Measurements from ENCODE around the gene PDIA6.

Gene PDIA6

DNA sequence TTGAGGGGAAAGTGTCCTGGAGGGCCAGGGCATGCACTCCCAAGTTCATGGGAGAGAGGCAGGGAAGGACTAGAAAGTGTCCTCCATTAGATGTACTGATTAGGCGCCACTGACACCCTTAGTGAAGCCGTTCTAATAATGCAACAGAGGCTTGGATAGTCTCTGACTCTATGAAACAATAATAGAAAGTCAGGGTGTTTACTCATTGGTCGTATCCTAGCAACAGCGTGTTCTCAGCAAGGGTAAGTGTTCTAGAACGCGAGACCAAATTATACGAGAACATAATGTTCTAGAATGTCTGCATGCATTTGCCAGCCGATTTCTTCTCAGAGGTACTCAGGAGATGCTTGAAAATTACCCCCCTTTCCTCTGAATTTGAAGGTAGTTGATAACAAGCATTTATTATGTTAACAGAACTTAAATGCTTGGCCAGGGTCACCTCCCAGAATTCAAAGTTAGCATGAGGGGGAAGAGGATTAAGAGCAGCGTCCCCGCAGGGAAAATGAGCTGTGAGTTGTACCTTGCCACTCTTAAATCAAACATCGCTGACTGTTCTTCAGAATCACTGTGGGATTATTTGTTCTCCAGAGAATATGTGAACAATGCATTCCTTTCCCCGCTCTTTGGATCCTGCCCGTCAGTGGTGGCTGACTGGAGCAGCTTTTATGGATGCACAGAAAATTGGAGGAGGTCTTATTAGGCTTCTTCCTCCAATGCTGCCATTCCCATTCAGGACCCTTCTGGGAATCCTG, 33.7 kb upstream of the PDIA6 start:
- no peak overlapping the region for H3K4me2 ChIP-seq (ENCODE audit: low read length)
- TF ChIP-seq EZH2phosphoT487 (IDR thresholded peaks at IDR 0.05; ENCODE audit: low read depth) (no peak), CTCF (IDR thresholded peaks at IDR 0.05; ENCODE audit: low read depth, low read length) (no peak)
- no peaks in the 10 kb centered on the region for H3K4me1 ChIP-seq (ENCODE audit: low read length)
- no peaks in the 10 kb centered on the region for H4K20me1 ChIP-seq (ENCODE audit: insufficient read depth, low read length)
- no peak overlapping the region for H3K27ac ChIP-seq (ENCODE audit: low read length)
- H3K79me2 ChIP-seq (ENCODE audit: low read length): no peaks in the 10 kb centered on the region
- H3K4me3 ChIP-seq (ENCODE audit: low read length): no peak overlapping the region
- H3K27me3 ChIP-seq (ENCODE audit: low read depth, low read length): no peaks in the 10 kb centered on the region
- H3K36me3 ChIP-seq (replicated peaks; ENCODE audit: low read depth, low read length): no peaks in the 10 kb centered on the region
- H3K9ac ChIP-seq (ENCODE audit: low read length): no peak overlapping the region
- no peak overlapping the region for H2AFZ ChIP-seq (ENCODE audit: low read depth, low read length)
- peaks cover 3% of the 10 kb centered on the region; the same call in 1 of the 2 replicates for H3K9me3 ChIP-seq (ENCODE audit: insufficient read depth, low read length)

DNA sequence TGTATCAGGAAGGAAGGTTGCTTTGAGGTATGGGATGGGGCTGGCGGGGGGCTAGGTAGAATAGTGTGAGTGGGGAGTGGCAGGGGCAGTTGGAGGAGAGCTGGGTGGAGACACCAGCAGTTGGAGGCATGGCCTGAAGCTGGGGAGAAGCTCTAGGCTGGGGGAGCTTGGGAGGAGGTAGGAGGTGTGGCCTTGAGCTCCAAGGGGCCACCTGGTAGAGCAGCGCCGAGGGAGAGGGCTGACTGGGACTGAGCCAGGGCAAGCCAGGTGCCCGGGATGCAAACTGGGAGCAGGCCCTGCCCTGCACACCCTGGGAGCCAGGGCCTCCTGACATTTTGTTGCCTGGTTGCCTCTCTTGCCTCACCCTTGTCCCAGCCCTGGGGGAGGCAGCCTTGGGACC, 33.1 kb upstream of the PDIA6 start:
- Histone ChIP-seq H3K9ac (ENCODE audit: low read length) (no peak overlapping the region), H3K36me3 (replicated peaks; ENCODE audit: low read depth, low read length) (no peaks in the 10 kb centered on the region), H3K4me3 (ENCODE audit: low read length) (no peak overlapping the region), H3K27ac (ENCODE audit: low read length) (no peak overlapping the region), H3K79me2 (ENCODE audit: low read length) (no peaks in the 10 kb centered on the region), H4K20me1 (ENCODE audit: insufficient read depth, low read length) (no peaks in the 10 kb centered on the region), H2AFZ (ENCODE audit: low read depth, low read length) (no peak overlapping the region), H3K4me1 (ENCODE audit: low read length) (no peaks in the 10 kb centered on the region), H3K27me3 (ENCODE audit: low read depth, low read length) (no peaks in the 10 kb centered on the region), H3K4me2 (ENCODE audit: low read length) (no peak overlapping the region), H3K9me3 (ENCODE audit: insufficient read depth, low read length) (peaks cover 9% of the 10 kb centered on the region; the same call in 1 of the 2 replicates)
- TF ChIP-seq EZH2phosphoT487 (IDR thresholded peaks at IDR 0.05; ENCODE audit: low read depth) (no peak), CTCF (IDR thresholded peaks at IDR 0.05; ENCODE audit: low read depth, low read length) (no peak)

DNA sequence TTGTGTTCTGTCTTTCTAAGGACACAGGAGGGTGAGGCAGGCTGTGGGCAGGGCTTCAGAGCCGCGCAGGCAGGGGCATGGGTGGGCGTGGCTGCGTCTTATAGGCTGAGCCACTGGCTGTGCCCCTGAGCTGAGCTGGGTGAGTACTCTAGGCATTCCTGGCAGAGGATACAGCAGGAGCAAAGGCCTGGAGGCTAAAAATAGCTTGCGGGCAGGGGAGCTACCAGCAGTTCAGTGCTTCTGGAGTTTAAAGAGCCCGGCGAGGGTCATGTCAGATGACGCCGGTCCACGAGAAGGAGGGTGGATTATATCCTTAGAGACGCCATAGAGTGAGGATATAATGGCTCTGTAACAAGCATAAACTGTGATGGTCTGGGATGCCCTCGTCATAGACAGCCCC, 31.5 kb upstream of the PDIA6 start:
- Histone ChIP-seq H3K27ac (ENCODE audit: low read length) (no peak overlapping the region), H3K9me3 (ENCODE audit: insufficient read depth, low read length) (peaks cover 9% of the 10 kb centered on the region; the same call in 1 of the 2 replicates), H3K4me1 (ENCODE audit: low read length) (no peaks in the 10 kb centered on the region), H3K79me2 (ENCODE audit: low read length) (no peaks in the 10 kb centered on the region), H3K9ac (ENCODE audit: low read length) (no peak overlapping the region), H3K4me3 (ENCODE audit: low read length) (no peak overlapping the region), H4K20me1 (ENCODE audit: insufficient read depth, low read length) (no peaks in the 10 kb centered on the region), H3K27me3 (ENCODE audit: low read depth, low read length) (peaks cover 5% of the 10 kb centered on the region; the same call in 1 of the 2 replicates), H3K4me2 (ENCODE audit: low read length) (no peak overlapping the region), H2AFZ (ENCODE audit: low read depth, low read length) (no peak overlapping the region), H3K36me3 (replicated peaks; ENCODE audit: low read depth, low read length) (no peaks in the 10 kb centered on the region)
- TF ChIP-seq CTCF (IDR thresholded peaks at IDR 0.05; ENCODE audit: low read depth, low read length) (no peak), EZH2phosphoT487 (IDR thresholded peaks at IDR 0.05; ENCODE audit: low read depth) (no peak)

- TF ChIP-seq EZH2phosphoT487 (IDR thresholded peaks at IDR 0.05; ENCODE audit: low read depth) (no peak), CTCF (IDR thresholded peaks at IDR 0.05; ENCODE audit: low read depth, low read length) (no peak)
Observed at GRCh38 chr2:10842506-10842905, 29.9 kb upstream of the PDIA6 start.

More at GRCh38 chr2:10842506-10842905, 29.9 kb upstream of the PDIA6 start:
- Histone ChIP-seq H3K9ac (ENCODE audit: low read length) (no peak overlapping the region), H3K36me3 (replicated peaks; ENCODE audit: low read depth, low read length) (no peaks in the 10 kb centered on the region), H3K27me3 (ENCODE audit: low read depth, low read length) (peaks cover 9% of the 10 kb centered on the region; the same call in 1 of the 2 replicates), H3K4me2 (ENCODE audit: low read length) (no peak overlapping the region), H2AFZ (ENCODE audit: low read depth, low read length) (no peak overlapping the region), H4K20me1 (ENCODE audit: insufficient read depth, low read length) (no peaks in the 10 kb centered on the region), H3K27ac (ENCODE audit: low read length) (no peak overlapping the region), H3K79me2 (ENCODE audit: low read length) (no peaks in the 10 kb centered on the region), H3K4me1 (ENCODE audit: low read length) (no peaks in the 10 kb centered on the region), H3K4me3 (ENCODE audit: low read length) (no peak overlapping the region), H3K9me3 (ENCODE audit: insufficient read depth, low read length) (peaks cover 9% of the 10 kb centered on the region; the same call in 1 of the 2 replicates)

All from OCI-LY3 (cell line).